Spleen (tissue), 11 donors: ENCODE measurements around the gene KDELR1. TPM values are rescaled to one million over a fixed set of nuclear protein-coding genes. Genes with fewer than 3 reads are reported as not detected.
A peak's percentile ranks its signal among the peaks of the same experiment; 100 is the strongest.

Source experiments
- DNase-seq: peaks from one replicate; pipeline ENCODE4 v3.0.0-alpha.2; 2020
- H3K27ac ChIP-seq, 8 donors: fragments of 200-600 bp; sonication (generic) in 7 of 8; 1 replicate in 4 of 8; 2 replicates in 4 of 8; pipeline versions ENCODE4 v1.5.0 to v1.8.0; 2016 to 2021; ENCODE audit warnings: inconsistent platforms in 4 of 8, mild to moderate bottlenecking in 4 of 8, moderate library complexity in 1 of 8
- H3K27me3 ChIP-seq, 7 donors: fragments of 200-600 bp; sonication (generic) in 6 of 7; replicated peaks in 1 of 7; 1 replicate in 4 of 7; 2 replicates in 3 of 7; pipeline versions ENCODE4 v1.5.0 to v1.8.0; 2016 to 2021; ENCODE audit warnings: inconsistent platforms in 3 of 7, mild to moderate bottlenecking in 1 of 7
- H3K36me3 ChIP-seq, 6 donors: fragments of 200-600 bp; sonication (generic) in 5 of 6; 1 replicate in 4 of 6; 2 replicates in 2 of 6; pipeline versions ENCODE4 v1.5.0 to v1.8.0; 2016 to 2021; ENCODE audit warnings: inconsistent platforms in 2 of 6
- H3K4me1 ChIP-seq, 6 donors: fragments of 200-600 bp; sonication (generic) in 5 of 6; 1 replicate in 3 of 6; 2 replicates in 3 of 6; pipeline versions ENCODE4 v1.5.0 to v1.8.0; 2016 to 2021; ENCODE audit warnings: inconsistent platforms in 3 of 6
- H3K4me3 ChIP-seq, 8 donors: fragments of 200-600 bp; sonication (generic) in 7 of 8; 1 replicate in 4 of 8; 2 replicates in 4 of 8; pipeline versions ENCODE4 v1.5.0 to v1.8.0; 2016 to 2021; ENCODE audit warnings: inconsistent platforms in 4 of 8, mild to moderate bottlenecking in 4 of 8, moderate library complexity in 2 of 8
- H3K9me3 ChIP-seq, 8 donors: fragments of 200-600 bp; sonication (generic) in 7 of 8; 1 replicate in 4 of 8; 2 replicates in 4 of 8; pipeline versions ENCODE4 v1.5.0 to v1.8.0; 2016 to 2021; ENCODE audit warnings: inconsistent platforms in 4 of 8
- POLR2A ChIP-seq, 3 donors: fragments of 450-650 bp; IDR thresholded peaks; one replicate each; pipeline ENCODE4 v1.5.1; 2017; ENCODE audit warnings: antibody characterized with exemption in 3 of 3, mild to moderate bottlenecking in 1 of 3
- POLR2AphosphoS5 ChIP-seq, 3 donors: sonication (generic); formaldehyde crosslinking; IDR thresholded peaks; one replicate each; pipeline ENCODE4 v1.5.1; 2017; ENCODE audit warnings: antibody characterized with exemption in 3 of 3
- WGBS, 5 donors: extraction: QIAGEN DNeasy Blood & Tissue Kit in 3 of 5; methylation state at CpG; one replicate each; pipeline versions ENCODE4 v1.1.5 to v1.1.7; 2013 to 2018; 5-methylcytosine and 5-hydroxymethylcytosine counted together
- intact Hi-C: fragments of 100-400 bp; cut with DNase I; formaldehyde crosslinking; loops from one replicate; pipeline ENCODE4 v1.15.0; 2023; ENCODE audit warnings: low total_unique reads
- polyA plus RNA-seq, 3 donors: library from polyadenylated mRNA; stranded (reverse); fragments of 200-250 nt; gene quantifications; one replicate each; pipeline ENCODE4 v1.2.1, GENCODE V29; 2013
- total RNA-seq, 7 donors: library from RNA; depleted of rRNA in 3 of 7; stranded (reverse); fragments of >200 nt in 3 of 7; fragmentation: NEBNext Ultra II Directional in 4 of 7; extraction: Animal tissue kit (Norgen Biotek cat#: 25700) in 4 of 7; gene quantifications; one replicate each; pipeline versions ENCODE4 v1.1.0 to v1.2.1, GENCODE V29; 2016 to 2021
- TF ChIP-seq, protein P1 (sequence below), 11 experiments: fragments of 200-600 bp in 7 of 11; fragments of 450-650 bp in 4 of 11; sonication (generic) in 4 of 11; IDR thresholded peaks in 8 of 11; conservative IDR thresholded peaks in 3 of 11; 1 replicate in 7 of 11; 2 replicates in 4 of 11; pipeline versions ENCODE4 v1.4.0 to v1.8.0; 2016 to 2021; ENCODE audit warnings: antibody characterized with exemption in 11 of 11, inconsistent platforms in 4 of 11, mild to moderate bottlenecking in 1 of 11
- donor health status: healthy with polysubstance abuse.
- donor health status: DM: no; HTN: no; CAD: no; lungs with moderate emphysema.
- donor health status: DM: no; HTN: no; CAD: no.
- donor health status: Bipolar disorder and iron deficiency.
- donor health status: healthy.
- donor health status: DM: no; HTN: no; CAD: no.
- donor health status: DM: yes; HTN: yes; CAD: no.

Gene KDELR1
- total and polyA plus RNA-seq, 10 donors, result 36.2 to 95.9 (median 68.2) TPM

DNA sequence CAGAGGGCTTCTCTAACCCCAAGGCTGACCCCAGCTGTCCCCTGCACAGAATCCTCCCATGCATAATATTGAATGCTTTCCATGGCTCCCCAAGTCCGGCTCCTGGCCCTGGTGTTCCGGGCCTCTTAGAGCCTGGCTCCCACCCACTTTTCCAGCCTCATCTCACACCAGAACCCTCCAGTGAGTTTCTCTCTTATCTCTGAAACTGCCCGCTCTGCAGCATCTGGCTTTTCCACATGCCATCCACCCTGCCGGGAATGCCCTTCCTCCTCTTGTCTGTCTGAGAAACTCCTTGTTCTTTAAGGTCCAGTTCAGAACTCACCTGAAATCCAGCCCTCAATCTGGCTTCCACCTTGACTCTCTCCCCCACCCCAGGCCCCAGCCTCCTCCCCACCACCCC lies 20.4 kb downstream of the KDELR1 start:
- no peaks in the 10 kb centered on the region for H3K36me3 ChIP-seq
- H3K4me3 ChIP-seq, result no peak overlapping the region
- no peak overlapping the region for H3K27ac ChIP-seq
- no peaks in the 10 kb centered on the region for H3K9me3 ChIP-seq
- intact Hi-C loops, result no loop called here
- H3K4me1 ChIP-seq, result no peaks in the 10 kb centered on the region
- DNase-seq, result no peak
- no peaks in the 10 kb centered on the region for H3K27me3 ChIP-seq
- no peak for TF ChIP-seq POLR2AphosphoS5 (IDR thresholded peaks at IDR 0.05)
- no peak for TF ChIP-seq POLR2A (IDR thresholded peaks at IDR 0.05)
- TF ChIP-seq, protein P1, sequence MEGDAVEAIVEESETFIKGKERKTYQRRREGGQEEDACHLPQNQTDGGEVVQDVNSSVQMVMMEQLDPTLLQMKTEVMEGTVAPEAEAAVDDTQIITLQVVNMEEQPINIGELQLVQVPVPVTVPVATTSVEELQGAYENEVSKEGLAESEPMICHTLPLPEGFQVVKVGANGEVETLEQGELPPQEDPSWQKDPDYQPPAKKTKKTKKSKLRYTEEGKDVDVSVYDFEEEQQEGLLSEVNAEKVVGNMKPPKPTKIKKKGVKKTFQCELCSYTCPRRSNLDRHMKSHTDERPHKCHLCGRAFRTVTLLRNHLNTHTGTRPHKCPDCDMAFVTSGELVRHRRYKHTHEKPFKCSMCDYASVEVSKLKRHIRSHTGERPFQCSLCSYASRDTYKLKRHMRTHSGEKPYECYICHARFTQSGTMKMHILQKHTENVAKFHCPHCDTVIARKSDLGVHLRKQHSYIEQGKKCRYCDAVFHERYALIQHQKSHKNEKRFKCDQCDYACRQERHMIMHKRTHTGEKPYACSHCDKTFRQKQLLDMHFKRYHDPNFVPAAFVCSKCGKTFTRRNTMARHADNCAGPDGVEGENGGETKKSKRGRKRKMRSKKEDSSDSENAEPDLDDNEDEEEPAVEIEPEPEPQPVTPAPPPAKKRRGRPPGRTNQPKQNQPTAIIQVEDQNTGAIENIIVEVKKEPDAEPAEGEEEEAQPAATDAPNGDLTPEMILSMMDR (IDR thresholded peaks at IDR 0.05 in 8 of 11, conservative IDR thresholded peaks at IDR 0.05 in 3 of 11), result no peak
- 78 to 91% (median 83%) methylated on average over 4 of the region's 4 CpGs for WGBS, 5 donors

DNA sequence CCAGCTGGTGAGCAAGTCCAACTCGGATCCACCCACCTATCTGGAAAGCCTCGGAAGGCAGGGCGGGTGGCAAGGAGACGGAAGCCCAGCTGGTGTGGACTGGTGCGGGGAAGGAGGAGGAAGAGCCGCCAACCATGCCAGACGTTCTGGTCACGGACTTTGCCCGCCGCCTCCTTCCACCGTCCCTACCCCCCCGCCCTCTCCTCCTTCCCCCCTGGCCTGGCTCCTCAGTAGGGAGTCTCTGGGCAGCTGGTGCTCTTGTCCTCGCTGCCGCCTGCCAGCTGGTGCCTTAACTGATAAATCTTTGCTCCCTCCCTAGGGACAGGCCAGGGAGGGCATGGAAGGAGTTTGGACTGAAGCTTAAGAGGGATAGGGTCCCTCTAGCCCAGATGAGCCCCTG lies 22.4 kb downstream of the KDELR1 start:
- no peaks in the 10 kb centered on the region for H3K27me3 ChIP-seq
- H3K9me3 ChIP-seq, result no peaks in the 10 kb centered on the region
- TF ChIP-seq, protein P1 (IDR thresholded peaks at IDR 0.05 in 8 of 11, conservative IDR thresholded peaks at IDR 0.05 in 3 of 11), result no peak
- TF ChIP-seq POLR2AphosphoS5 (IDR thresholded peaks at IDR 0.05) (no peak), POLR2A (IDR thresholded peaks at IDR 0.05) (no peak)
- DNase-seq, result no peak
- H3K4me3 ChIP-seq, result no peak overlapping the region
- intact Hi-C loops, result no loop called here
- H3K27ac ChIP-seq, result no peak overlapping the region
- H3K36me3 ChIP-seq, result no peaks in the 10 kb centered on the region
- 76 to 84% (median 81%) methylated on average over 10 to 14 of the region's 14 CpGs for WGBS, 5 donors
- H3K4me1 ChIP-seq, result peaks cover 0 to 9% (median 7%) of the 10 kb centered on the region in 6 donors

DNA sequence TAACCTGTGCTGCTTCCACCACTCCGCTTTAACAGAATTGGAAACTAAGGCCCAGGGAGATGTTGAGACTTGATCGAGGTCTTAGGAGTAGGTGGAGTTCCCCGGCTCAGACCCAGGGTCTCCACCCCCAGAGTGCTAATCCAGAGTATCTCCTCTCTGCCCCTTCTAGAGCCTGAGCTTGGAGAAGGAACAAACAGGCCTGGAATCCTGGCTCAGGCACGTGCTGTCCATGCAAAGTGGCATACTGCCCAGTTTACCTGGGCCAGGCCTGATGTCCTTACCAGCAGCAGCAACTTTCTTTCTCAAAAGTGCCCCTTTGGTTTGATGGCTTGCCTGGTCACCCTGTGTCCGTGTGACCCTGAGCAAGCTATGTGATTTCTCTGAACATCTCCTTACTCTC lies 23.5 kb downstream of the KDELR1 start:
- WGBS, 5 donors, result 75 to 89% (median 85%) methylated on average over 1 to 5 of the region's 5 CpGs
- Histone ChIP-seq H3K4me1 (peaks cover 0 to 18% (median 16%) of the 10 kb centered on the region in 6 donors), H3K27me3 (no peaks in the 10 kb centered on the region), H3K36me3 (no peaks in the 10 kb centered on the region), H3K27ac (no peak overlapping the region), H3K4me3 (no peak overlapping the region), H3K9me3 (no peaks in the 10 kb centered on the region)
- intact Hi-C loops, result no loop called here
- no peak for DNase-seq
- TF ChIP-seq, protein P1 (IDR thresholded peaks at IDR 0.05 in 8 of 11, conservative IDR thresholded peaks at IDR 0.05 in 3 of 11), result no peak
- TF ChIP-seq POLR2A (IDR thresholded peaks at IDR 0.05), result no peak

DNA sequence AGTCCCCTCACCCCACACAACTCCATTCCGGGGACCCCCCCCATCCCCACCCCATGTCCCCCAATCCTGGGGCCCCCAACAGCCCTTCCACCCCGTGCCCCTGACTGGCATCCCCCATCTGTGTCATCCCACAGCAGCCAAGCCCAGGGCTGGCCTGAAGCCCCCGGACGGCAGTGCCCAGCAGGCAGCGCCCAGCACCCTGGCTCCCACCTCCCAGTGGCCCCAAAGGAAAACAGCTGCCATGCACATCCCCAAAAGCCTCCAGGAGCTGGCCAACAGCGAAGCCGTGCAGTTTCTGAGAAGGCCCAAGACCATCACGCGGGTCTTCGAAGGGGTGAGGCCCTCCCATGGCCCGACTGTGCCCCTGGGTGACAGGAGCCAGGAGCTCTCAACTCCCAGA lies 25.7 kb downstream of the KDELR1 start:
- H3K36me3 ChIP-seq, result peaks cover 0 to 5% (median 0%) of the 10 kb centered on the region in 6 donors
- H3K27ac ChIP-seq, result no peak overlapping the region
- intact Hi-C loops, result no loop called here
- no peaks in the 10 kb centered on the region for H3K27me3 ChIP-seq
- H3K9me3 ChIP-seq, result no peaks in the 10 kb centered on the region
- no peak overlapping the region for H3K4me3 ChIP-seq
- WGBS, 5 donors, result 91 to 97% (median 95%) methylated on average over 6 to 11 of the region's 11 CpGs
- H3K4me1 ChIP-seq, result peaks cover 0 to 23% (median 18%) of the 10 kb centered on the region in 6 donors
- TF ChIP-seq POLR2AphosphoS5 (IDR thresholded peaks at IDR 0.05), result no peak
- TF ChIP-seq, protein P1 (IDR thresholded peaks at IDR 0.05 in 8 of 11, conservative IDR thresholded peaks at IDR 0.05 in 3 of 11), result no peak
- TF ChIP-seq POLR2A (IDR thresholded peaks at IDR 0.05), result no peak
- DNase-seq, result peak; percentile 83
